Nephron progenitor cell (in vitro differentiated cells): ENCODE measurements around the gene ALK.
A peak's percentile ranks its signal among the peaks of the same experiment; 100 is the strongest.
"Not testable (repeated sequence)": the region's sequence is repeated elsewhere in the genome, so short reads cannot be mapped to it uniquely, and the experiment has no call there.

Source experiments
- DNase-seq: peaks from one replicate; pipeline ENCODE4 v3.0.0; 2021
- H3K27ac Mint-ChIP-seq: 2 replicates; pipeline ENCODE4 v1.8.0; 2021; ENCODE audit warnings: mild to moderate bottlenecking, moderate library complexity, mixed read lengths
- H3K27me3 Mint-ChIP-seq: 2 replicates; pipeline ENCODE4 v1.8.0; 2021; ENCODE audit warnings: mild to moderate bottlenecking, low read depth, mixed read lengths; ENCODE audit not compliant: poor library complexity
- H3K36me3 Mint-ChIP-seq: 2 replicates; pipeline ENCODE4 v1.8.0; 2021; ENCODE audit warnings: low read depth, mixed read lengths
- H3K4me1 Mint-ChIP-seq: 2 replicates; pipeline ENCODE4 v1.8.0; 2021; ENCODE audit warnings: mixed read lengths
- H3K4me3 Mint-ChIP-seq: 2 replicates; pipeline ENCODE4 v1.8.0; 2021; ENCODE audit warnings: mild to moderate bottlenecking, moderate library complexity, mixed read lengths
- H3K9me3 Mint-ChIP-seq: 2 replicates; pipeline ENCODE4 v1.8.0; 2021; ENCODE audit warnings: mild to moderate bottlenecking, moderate library complexity, mixed read lengths
- CTCF ChIP-seq: fragments of 200-600 bp; sonication (generic); IDR thresholded peaks from 2 replicates; pipeline ENCODE4 v1.5.0; 2021; ENCODE audit warnings: antibody characterized with exemption

Gene ALK

DNA sequence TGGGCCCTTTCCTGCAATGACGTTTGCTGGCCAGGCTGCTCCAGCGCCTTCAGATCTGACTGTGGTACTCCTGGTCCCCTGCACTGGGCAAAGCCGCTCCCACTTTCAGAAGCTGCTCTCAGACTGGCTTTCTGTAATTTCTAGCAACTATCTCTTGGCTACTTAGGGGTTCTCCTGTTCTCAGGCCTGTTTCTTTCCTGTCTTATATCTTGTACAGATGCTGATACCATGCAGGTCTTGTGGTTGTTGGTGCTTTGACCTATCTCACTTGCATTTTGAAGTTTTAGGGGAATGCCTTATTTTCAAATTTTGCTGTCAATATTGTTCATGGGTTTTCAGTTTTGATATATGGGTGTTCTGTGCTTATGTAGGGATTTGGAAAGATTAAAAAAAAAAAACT lies 660.4 kb downstream of the ALK start:
- Mint-ChIP-seq H3K36me3 (peaks cover 5% of the 10 kb centered on the region), H3K4me3 (no peak overlapping the region), H3K27me3 (peaks cover 30% of the 10 kb centered on the region), H3K9me3 (peaks cover 6% of the 10 kb centered on the region), H3K27ac (no peak overlapping the region), H3K4me1 (peaks cover 15% of the 10 kb centered on the region)
- no peak for TF ChIP-seq CTCF
- no peak for DNase-seq

DNA sequence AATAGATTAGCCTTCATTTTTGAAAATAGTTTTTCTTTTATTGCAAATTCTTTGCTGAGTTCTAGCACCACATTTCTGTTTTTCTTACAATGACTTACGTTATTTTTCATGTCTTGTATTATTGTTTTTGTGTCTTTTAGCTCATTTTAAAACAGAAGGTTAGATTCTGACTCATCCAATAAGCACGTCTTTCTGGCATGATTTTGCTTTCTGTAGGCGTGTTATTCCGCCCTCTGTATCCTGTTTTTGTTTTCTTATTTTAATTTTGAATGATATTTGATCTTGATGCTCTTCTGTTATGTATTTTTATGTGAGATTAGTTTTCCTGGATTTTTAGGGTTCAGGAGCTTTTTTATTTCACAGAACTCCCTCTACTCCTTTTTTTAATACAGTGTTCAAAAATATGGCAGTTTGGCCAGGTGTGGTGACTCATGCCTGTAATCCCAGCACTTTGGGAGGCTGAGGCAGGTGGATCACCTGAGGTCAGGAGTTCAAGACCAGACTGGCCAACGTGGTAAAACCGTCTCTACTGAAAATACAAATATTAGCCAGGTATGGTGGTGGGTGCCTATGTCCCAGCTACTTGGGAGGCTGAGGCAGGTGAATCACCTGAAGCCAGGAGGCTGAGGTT lies 661.1 kb downstream of the ALK start:
- no peak for TF ChIP-seq CTCF
- Mint-ChIP-seq H3K4me3 (no peak overlapping the region), H3K36me3 (peaks cover 5% of the 10 kb centered on the region), H3K27ac (no peak overlapping the region), H3K9me3 (peaks cover 6% of the 10 kb centered on the region), H3K4me1 (peaks cover 20% of the 10 kb centered on the region), H3K27me3 (peaks cover 33% of the 10 kb centered on the region)
- no peak for DNase-seq

DNA sequence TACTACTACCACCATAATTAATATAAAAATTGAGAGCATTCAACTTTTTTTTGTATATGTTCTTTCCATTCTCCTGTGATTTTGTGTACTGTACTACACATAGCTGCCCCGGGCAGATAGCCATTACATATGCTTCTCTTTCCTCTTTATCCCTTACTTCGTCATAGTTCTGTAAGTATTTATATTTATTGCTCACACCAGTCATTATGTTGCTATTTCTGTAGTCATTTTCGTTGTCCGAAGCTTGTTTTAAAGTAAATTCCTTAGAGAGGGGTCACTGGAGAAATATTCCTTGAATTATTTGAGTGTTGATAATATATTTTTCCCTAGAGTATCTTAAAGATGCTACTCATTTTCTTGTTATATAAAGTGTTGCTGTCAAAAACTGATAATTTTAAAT lies 662.2 kb downstream of the ALK start:
- H3K4me1 Mint-ChIP-seq, result peaks cover 26% of the 10 kb centered on the region
- peaks cover 5% of the 10 kb centered on the region for H3K36me3 Mint-ChIP-seq
- no peak overlapping the region for H3K27ac Mint-ChIP-seq
- peaks cover 32% of the 10 kb centered on the region for H3K27me3 Mint-ChIP-seq
- peaks cover 4% of the 10 kb centered on the region for H3K9me3 Mint-ChIP-seq
- DNase-seq, result no peak
- no peak for TF ChIP-seq CTCF
- H3K4me3 Mint-ChIP-seq, result no peak overlapping the region

DNA sequence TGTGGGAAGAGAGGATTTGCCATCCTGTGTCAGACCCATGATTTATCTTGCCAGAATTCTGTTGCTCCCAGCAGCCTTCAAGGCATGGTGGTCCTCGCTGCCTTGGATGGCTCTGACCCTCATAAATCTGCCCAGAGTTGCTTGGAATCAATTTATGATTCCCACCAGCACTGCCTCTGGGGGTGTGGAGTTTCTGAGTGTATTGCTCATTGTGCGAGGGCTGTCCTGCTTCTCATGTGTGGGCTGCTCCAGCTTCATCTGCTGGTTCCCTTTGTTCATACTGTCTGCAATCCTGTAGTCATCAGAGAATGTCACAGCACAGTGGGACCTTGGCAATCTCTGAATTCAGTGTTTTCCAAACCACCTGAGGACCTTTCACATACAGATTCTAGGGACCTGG lies 666.4 kb downstream of the ALK start:
- Mint-ChIP-seq H3K27me3 (peaks cover 30% of the 10 kb centered on the region), H3K9me3 (no peaks in the 10 kb centered on the region), H3K4me1 (peaks cover 12% of the 10 kb centered on the region), H3K4me3 (no peak overlapping the region), H3K27ac (no peak overlapping the region), H3K36me3 (no peaks in the 10 kb centered on the region)
- no peak for TF ChIP-seq CTCF
- peak; percentile 34 for DNase-seq

DNA sequence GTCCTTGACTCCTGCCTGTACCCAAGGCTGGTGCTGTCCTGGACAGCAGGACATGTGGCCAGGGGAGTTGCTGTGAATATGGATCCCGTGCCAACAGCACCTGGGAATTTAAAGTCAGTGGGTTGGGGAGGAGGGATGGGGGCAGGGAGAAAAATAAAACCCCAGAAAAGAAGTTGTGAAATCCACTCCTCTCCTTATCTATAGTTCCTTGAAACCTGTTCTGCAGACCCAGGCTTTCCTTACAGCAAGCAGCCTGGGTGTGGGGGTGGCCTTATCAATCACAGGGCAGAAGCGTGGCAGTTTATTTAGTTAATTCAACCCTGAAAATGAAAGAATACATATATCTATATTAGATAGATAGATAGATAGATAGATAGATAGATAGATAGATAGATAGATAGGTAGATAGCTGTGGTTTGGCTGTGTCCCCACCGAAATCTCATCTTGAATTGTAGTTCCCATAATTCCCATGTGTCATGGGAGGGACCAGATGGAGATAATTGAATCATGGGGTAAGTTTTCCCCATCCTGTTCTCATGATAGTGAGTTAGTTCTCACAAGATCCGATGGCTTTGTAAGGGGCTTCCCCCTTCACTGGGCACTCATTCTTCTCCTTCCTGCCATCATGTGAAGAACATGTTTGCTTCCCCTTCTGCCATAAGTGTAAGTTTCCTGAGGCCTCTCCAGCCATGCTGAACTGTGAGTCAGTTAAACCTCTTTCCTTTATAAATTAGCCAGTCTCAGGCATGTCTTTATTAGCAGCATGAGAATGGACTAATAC lies 667.7 kb downstream of the ALK start:
- peaks cover 12% of the 10 kb centered on the region for H3K4me1 Mint-ChIP-seq
- H3K4me3 Mint-ChIP-seq, DNase-seq, H3K9me3 Mint-ChIP-seq, H3K27ac Mint-ChIP-seq, H3K36me3 Mint-ChIP-seq: not testable (repeated sequence)
- H3K27me3 Mint-ChIP-seq, result peaks cover 33% of the 10 kb centered on the region

DNA sequence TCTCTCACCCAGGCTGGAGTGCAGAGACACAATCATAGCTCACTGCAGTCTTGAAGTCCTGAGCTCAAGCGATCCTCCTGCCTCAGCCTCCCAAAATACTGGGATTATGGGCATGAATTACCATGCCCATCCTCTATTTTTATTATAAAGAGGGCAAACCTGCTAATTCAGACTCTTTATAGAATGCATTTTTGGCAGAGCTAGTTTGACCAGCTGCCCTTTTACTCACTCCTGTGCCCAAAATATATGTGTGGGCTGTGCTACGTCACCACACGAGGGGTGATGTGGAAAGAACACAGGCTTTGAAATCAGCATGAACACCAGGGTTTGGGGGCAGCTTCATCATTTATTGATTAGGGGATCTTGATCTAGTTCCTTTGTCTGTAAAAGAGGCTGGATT lies 668.4 kb downstream of the ALK start:
- H3K4me1 Mint-ChIP-seq, result peaks cover 12% of the 10 kb centered on the region
- H3K27me3 Mint-ChIP-seq, result peaks cover 33% of the 10 kb centered on the region
- TF ChIP-seq CTCF, result no peak
- DNase-seq, result no peak
- no peaks in the 10 kb centered on the region for H3K36me3 Mint-ChIP-seq
- no peak overlapping the region for H3K27ac Mint-ChIP-seq
- H3K9me3 Mint-ChIP-seq, result no peaks in the 10 kb centered on the region
- H3K4me3 Mint-ChIP-seq, result no peak overlapping the region
